Activated CD4-positive, alpha-beta T cell treated with anti-CD3 and anti-CD28 coated beads for 48 hours (primary cell): Measurements from ENCODE around the gene GSTM2.
"Not testable (repeated sequence)": the region's sequence is repeated elsewhere in the genome, so short reads cannot be mapped to it uniquely, and the experiment has no call there.

Experiments
- DNase-seq: peaks from one replicate; pipeline ENCODE4 v3.0.0-alpha.2; 2020

Gene GSTM2

GRCh38 chr1:109650609-109651008, 17.2 kb upstream of the GSTM2 start:
- DNase-seq = no peak

- DNase-seq = no peak
These were observed 15.5 kb upstream of the GSTM2 start for GRCh38 chr1:109652402-109652801.

DNA sequence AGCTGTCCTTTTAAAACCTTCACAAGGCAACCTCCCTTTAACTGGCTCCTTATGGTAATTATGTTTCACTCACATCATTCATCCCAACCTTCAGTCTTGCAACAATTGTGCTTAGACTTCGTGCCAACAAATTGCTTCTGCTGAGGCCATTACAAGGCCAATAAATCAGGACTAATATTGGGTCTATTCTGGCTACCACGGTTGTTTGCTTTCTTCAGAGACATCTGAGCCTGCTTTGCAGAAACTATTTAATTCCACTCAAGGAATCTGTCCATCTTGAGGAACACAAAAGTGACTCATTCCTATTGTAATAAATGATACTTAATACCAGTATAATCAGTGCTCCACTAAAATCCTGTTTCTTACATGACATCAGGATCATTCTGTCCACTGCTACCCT, 14.6 kb upstream of the GSTM2 start:
- no peak for DNase-seq

GRCh38 chr1:109654519-109654918, 13.3 kb upstream of the GSTM2 start:
- DNase-seq = no peak

DNA sequence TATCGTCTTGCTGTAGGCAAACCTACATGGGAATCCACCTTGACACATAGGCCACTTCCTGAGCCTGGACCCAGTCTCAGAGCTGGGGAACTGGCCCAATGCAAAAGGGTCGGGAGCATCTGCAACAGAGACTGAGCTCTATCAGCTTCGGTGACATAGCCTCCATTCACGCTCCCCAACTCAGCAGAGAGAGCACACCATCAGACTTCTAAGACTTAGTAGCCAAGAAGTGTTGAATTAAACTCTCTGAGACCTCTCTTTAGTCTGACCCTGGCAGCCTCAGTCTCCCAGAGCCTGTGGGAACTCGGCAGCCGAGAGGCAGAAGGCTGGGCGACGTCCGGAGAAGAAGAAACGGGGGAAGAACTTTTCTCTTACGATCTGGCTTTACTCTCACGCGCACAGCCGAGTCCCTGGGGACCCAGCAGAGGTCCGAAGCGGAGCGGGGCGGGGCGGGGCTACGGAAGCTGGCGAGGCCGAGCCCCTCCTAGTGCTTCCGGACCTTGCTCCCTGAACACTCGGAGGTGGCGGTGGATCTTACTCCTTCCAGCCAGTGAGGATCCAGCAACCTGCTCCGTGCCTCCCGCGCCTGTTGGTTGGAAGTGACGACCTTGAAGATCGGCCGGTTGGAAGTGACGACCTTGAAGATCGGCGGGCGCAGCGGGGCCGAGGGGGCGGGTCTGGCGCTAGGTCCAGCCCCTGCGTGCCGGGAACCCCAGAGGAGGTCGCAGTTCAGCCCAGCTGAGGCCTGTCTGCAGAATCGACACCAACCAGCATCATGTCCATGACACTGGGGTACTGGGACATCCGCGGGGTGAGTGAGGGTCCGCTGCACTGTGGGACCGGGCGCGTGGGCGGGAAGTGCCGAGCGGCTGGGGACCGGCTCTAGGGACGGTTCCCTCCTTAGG, 12.0 kb upstream of the GSTM2 start, which contains the start of gene GSTM4:
Gene GSTM4, plus strand, starts transcription at position 485 of the 905 bp plus-strand sequence. Its CDS starts 291 bp downstream, at position 776.
- peak; percentile 82 for DNase-seq

- DNase-seq = no peak
These were observed 10.5 kb upstream of the GSTM2 start for GRCh38 chr1:109657395-109657794.

- no peak for DNase-seq
These were observed 9.9 kb upstream of the GSTM2 start for GRCh38 chr1:109657970-109658369.

DNA sequence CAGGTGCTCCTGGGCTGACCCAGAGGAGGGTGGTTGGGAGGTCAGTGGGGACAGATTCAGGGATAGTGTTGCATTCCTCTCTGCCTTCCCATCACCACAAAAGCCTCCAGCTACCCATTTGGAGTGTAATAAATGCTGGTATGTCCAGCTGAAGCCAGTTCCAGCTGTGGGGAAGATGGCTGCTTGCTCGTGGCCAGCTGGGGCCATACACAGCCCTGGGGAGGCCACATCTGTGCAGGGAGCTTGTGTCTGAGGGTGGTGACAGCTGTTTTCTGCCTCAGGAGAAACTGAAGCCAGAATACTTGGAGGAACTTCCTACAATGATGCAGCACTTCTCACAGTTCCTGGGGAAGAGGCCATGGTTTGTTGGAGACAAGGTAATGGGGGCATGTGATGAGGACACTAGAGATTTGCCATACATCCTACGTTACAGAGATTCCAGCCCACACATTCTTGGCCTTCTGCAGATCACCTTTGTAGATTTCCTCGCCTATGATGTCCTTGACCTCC, 9.3 kb upstream of the GSTM2 start:
- no peak for DNase-seq

GRCh38 chr1:109659145-109659544, 8.7 kb upstream of the GSTM2 start:
- no peak for DNase-seq

- DNase-seq = no peak
These were observed 7.7 kb upstream of the GSTM2 start for GRCh38 chr1:109659997-109660690.

- DNase-seq = not testable (repeated sequence)
These were observed 7.2 kb upstream of the GSTM2 start for GRCh38 chr1:109660691-109661026.

- no peak for DNase-seq
These were observed 6.5 kb upstream of the GSTM2 start for GRCh38 chr1:109661391-109661790.

DNA sequence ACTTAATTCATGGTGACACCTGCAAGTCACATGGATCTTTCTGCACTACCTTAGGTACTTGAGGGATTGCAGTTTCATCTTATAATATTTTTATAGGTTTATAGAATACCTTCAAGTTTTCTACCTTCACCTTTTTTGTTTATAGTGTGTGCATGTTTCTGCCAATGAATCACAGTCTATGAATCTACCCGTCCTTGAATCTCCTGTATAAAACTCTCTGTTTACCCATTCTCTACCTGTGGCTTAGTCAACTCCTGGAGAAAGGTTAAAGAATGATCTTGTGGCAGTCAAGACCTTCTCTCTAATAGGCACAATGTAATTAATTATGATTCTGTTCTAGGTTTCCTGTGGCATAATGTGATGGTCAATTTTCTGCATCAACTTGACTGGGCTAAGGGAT, 3.2 kb upstream of the GSTM2 start:
- DNase-seq = no peak

DNA sequence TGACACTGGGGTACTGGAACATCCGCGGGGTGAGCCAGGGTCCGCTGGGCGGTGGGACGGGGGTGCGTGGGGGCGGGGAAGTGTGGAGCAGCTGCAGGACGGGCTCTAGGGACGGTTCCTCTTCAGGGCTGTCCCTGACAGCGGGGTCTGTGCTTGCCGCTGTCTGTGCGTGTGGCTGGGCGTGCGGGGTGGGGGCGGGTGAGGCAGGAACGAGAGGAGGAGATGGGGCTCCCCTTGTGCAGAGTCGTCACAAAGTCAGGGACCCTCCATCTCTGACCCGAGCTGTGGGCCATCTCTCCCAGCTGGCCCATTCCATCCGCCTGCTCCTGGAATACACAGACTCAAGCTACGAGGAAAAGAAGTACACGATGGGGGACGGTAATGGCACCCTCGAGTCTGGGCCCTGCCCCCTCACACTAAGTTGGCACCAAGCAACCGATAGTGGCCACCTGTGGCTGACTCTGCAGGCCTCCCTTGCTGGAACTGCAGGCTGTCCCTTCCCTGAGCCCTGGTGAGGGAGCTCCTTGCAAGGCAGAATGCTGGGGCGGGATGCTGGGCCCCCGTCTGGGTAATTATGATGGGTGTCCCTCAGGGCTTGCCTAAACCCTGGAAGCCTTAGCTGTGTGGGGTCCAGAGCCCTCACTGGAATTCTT, 392 bp downstream of the GSTM2 start:
- DNase-seq = no peak

DNA sequence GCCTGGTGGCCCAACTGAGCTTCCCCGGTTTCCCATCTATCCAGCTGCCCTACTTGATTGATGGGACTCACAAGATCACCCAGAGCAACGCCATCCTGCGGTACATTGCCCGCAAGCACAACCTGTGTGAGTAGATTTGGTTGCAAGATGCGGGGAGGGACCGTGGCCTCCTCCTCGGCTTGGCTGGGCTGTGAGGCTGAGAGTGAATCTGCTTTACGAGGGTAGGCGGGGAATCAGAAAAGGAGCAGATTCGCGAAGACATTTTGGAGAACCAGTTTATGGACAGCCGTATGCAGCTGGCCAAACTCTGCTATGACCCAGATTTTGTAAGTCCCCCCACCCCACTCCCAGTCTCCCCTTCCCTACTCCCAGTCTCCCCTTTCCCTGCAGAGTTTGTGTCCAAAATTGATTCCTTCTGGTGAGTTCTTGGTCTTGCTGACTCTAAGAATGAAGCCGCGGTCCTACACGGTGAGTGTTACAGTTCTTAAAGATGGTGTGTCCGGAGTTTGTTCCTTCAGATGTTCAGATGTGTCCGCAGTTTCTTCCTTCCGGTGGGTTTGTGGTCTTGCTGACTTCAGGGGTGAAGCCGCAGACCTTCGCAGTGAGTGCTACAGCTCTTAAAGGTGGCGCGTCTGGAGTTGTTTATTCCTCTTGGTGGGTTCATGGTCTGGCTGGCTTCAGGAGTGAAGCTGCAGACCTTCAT, 1.5 kb downstream of the GSTM2 start:
- DNase-seq = no peak

DNA sequence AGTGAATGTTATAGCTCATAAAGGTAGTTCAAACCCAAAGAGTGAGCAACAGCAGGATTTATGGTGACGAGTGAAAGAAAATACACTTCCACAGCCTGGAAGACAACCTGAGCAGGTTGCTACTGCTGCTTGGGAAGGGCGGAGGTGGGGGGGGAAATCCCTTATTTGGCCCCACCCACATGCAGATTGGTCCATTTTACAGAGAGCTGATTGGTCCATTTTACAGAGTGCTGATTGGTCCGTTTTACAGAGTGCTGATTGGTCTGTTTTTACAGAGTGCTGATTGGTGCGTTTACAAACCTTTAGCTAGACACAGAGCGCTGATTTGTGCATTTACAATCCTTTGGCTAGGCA, 2.1 kb downstream of the GSTM2 start:
- DNase-seq = not testable (repeated sequence)

GRCh38 chr1:109671067-109671466, 3.2 kb downstream of the GSTM2 start:
- no peak for DNase-seq

DNA sequence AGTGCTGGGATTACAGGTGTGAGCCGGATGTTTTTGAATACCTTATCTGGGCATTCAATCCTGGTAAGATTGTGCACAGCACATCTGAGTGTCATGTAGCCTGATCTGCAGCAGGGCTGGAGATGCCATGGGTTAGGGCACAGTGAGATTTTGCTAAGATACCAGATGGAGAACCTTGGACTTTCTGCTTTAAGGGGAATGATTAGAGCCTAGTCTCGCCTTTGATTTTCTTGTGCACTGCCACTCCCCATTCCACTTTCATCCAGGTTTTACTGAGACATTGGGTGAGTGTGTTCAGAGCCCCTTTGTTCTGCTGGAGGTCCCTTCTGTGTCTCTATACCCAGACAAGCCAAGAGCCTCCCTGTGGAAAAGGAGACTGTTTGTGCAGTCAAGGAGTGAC, 6.0 kb downstream of the GSTM2 start:
- not testable (repeated sequence) for DNase-seq

GRCh38 chr1:109676683-109677381, 9.0 kb downstream of the GSTM2 start:
- not testable (repeated sequence) for DNase-seq

- DNase-seq = no peak
These were observed 9.6 kb downstream of the GSTM2 start for GRCh38 chr1:109677459-109677858.

- DNase-seq = not testable (repeated sequence)
These were observed 10.8 kb downstream of the GSTM2 start for GRCh38 chr1:109678637-109679036.

DNA sequence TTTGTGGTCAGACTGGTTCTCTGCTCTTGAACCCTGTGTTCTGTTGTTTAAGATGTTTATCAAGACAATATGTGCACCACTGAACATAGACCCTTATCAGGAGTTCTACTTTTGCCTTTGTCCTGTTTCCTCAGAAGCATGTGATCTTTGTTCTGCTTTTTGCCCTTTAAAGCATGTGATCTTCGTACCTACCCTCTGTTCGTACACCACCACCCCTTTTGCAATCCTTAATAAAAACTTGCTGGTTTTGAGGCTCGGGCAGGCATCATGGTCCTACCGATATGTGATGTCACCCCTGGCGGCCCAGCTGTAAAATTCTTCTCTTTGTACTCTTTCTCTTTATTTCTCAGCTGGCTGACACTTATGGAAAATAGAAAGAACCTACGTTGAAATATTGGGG, 16.9 kb downstream of the GSTM2 start:
- not testable (repeated sequence) for DNase-seq
